BE2C (cell line): Measurements from ENCODE around the gene LCN2.

Experiments
- DNase-seq: peaks from one replicate; pipeline ENCODE4 v3.0.0-alpha.2; 2020
- H3K27me3 ChIP-seq: fragments of 250-450 bp; sonication (Bioruptor Pico); 2 replicates; pipeline ENCODE4 v1.5.1; 2020; ENCODE audit warnings: mild to moderate bottlenecking
- H3K36me3 ChIP-seq: fragments of 250-450 bp; sonication (Bioruptor Pico); 2 replicates; pipeline ENCODE4 v1.5.1; 2020; ENCODE audit warnings: mild to moderate bottlenecking
- H3K4me1 ChIP-seq: fragments of 250-450 bp; sonication (Bioruptor Pico); 2 replicates; pipeline ENCODE4 v1.5.1; 2020
- H3K4me3 ChIP-seq: 2 replicates; pipeline ENCODE4 v1.5.1; 2011; ENCODE audit warnings: low read depth, low read length
- H3K9me3 ChIP-seq: fragments of 250-450 bp; sonication (Bioruptor Pico); 2 replicates; pipeline ENCODE4 v1.5.1; 2020
- TF ChIP-seq, protein P1 (sequence below): IDR thresholded peaks from 2 replicates; pipeline ENCODE4 v1.5.1; 2012; ENCODE audit warnings: mild to moderate bottlenecking, low read depth, low read length

The LCN2 gene

DNA sequence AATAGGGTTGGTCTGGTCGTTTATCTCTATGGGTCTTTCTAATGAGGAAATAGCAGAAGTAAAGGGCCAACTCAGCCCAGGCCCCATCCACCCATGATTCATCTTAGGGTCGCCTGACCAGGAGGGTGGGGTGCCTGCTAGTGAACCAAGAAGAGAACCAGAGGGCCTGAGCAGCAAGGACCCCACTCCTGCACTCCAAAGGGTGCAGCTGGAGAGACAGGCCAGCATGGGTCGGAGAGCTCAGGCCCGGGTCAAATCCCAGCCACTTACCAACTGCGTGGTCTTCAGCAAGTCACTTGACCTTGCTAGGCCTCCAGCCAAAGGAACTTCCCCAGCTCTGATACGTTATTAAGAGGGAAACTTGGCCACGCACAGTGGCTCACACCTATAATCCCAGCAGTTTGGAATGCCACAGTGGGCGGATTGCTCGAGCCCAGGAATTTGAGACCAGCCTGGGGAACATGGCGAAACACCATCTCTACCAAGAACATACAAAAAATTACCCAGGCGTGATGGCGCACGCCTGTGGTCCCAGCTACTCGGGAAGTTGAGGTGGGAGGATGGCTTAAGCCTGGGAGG, 15.1 kb downstream of the LCN2 start:
- no peak overlapping the region for H3K4me3 ChIP-seq
- TF ChIP-seq, protein P1, sequence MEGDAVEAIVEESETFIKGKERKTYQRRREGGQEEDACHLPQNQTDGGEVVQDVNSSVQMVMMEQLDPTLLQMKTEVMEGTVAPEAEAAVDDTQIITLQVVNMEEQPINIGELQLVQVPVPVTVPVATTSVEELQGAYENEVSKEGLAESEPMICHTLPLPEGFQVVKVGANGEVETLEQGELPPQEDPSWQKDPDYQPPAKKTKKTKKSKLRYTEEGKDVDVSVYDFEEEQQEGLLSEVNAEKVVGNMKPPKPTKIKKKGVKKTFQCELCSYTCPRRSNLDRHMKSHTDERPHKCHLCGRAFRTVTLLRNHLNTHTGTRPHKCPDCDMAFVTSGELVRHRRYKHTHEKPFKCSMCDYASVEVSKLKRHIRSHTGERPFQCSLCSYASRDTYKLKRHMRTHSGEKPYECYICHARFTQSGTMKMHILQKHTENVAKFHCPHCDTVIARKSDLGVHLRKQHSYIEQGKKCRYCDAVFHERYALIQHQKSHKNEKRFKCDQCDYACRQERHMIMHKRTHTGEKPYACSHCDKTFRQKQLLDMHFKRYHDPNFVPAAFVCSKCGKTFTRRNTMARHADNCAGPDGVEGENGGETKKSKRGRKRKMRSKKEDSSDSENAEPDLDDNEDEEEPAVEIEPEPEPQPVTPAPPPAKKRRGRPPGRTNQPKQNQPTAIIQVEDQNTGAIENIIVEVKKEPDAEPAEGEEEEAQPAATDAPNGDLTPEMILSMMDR = no peak
- DNase-seq = no peak
- peaks cover 62% of the 10 kb centered on the region for H3K36me3 ChIP-seq
- peaks cover 4% of the 10 kb centered on the region for H3K4me1 ChIP-seq
- H3K9me3 ChIP-seq = no peaks in the 10 kb centered on the region
- no peaks in the 10 kb centered on the region for H3K27me3 ChIP-seq

- TF ChIP-seq, protein P1 = no peak
These were observed 16.9 kb downstream of the LCN2 start for GRCh38 chr9:128166169-128166568.

DNA sequence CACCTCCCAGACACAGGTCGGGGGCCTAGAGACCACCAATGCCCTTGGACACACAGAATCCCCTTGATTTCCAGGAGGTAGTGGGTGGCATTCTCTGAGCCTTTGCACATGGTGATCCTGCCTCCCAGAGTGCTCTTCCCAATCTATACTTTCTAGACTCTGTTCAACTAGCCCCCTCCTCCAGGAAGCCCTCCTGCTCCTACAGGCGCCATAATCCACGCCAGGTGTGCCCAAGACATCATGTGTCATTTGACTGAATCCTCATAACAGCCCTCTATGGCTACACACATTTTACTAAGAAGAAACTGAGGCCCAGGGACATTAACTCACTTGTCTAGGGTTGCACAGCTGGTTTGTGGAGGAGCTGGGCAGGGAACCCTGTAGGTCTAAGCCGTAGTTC, 18.0 kb downstream of the LCN2 start:
- no peaks in the 10 kb centered on the region for H3K27me3 ChIP-seq
- no peak overlapping the region for H3K4me3 ChIP-seq
- H3K9me3 ChIP-seq = no peaks in the 10 kb centered on the region
- TF ChIP-seq, protein P1 = no peak
- no peak for DNase-seq
- no peaks in the 10 kb centered on the region for H3K4me1 ChIP-seq
- H3K36me3 ChIP-seq = peaks cover 63% of the 10 kb centered on the region

More at GRCh38 chr9:128166169-128166568, 16.9 kb downstream of the LCN2 start:
- H3K9me3 ChIP-seq = no peaks in the 10 kb centered on the region
- H3K4me3 ChIP-seq = no peak overlapping the region
- no peaks in the 10 kb centered on the region for H3K27me3 ChIP-seq
- no peak for DNase-seq
- peaks cover 67% of the 10 kb centered on the region for H3K36me3 ChIP-seq
- no peaks in the 10 kb centered on the region for H3K4me1 ChIP-seq

DNA sequence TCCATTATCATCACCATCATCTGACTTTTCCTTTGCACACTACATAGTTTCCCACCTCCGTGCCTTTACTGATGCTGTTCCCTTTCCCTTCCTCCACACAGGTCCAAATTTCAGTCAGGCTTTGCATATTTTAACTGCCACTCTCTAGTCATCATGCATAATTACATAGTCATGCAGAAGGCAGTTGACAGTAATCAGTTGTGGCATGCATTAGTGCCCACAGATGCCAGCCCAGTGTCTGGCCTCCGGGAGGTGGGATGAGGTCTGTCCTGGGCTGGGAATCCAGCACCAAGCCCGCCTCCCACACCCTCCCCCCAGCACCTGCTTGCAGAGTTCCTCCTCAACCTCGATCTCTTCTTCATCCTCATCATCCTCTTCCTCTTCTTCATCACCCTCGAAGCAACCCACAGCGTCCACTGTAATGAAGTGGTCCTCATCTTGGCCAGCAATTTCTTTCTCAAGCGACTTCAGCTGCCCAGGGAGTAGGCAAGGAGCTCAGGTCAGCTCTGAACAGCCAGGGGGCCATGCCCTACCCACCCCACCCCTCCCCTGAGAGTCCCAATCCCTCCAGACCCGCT, 19.6 kb downstream of the LCN2 start:
- Histone ChIP-seq H3K9me3 (no peaks in the 10 kb centered on the region), H3K4me3 (no peak overlapping the region), H3K36me3 (peaks cover 51% of the 10 kb centered on the region), H3K27me3 (no peaks in the 10 kb centered on the region), H3K4me1 (no peaks in the 10 kb centered on the region)
- no peak for DNase-seq
- TF ChIP-seq, protein P1 = no peak

GRCh38 chr9:128169492-128169891, 20.2 kb downstream of the LCN2 start:
- H3K4me1 ChIP-seq = no peaks in the 10 kb centered on the region
- H3K9me3 ChIP-seq = no peaks in the 10 kb centered on the region
- no peak for DNase-seq
- no peak overlapping the region for H3K4me3 ChIP-seq
- H3K27me3 ChIP-seq = no peaks in the 10 kb centered on the region
- TF ChIP-seq, protein P1 = no peak
- H3K36me3 ChIP-seq = peaks cover 49% of the 10 kb centered on the region

DNA sequence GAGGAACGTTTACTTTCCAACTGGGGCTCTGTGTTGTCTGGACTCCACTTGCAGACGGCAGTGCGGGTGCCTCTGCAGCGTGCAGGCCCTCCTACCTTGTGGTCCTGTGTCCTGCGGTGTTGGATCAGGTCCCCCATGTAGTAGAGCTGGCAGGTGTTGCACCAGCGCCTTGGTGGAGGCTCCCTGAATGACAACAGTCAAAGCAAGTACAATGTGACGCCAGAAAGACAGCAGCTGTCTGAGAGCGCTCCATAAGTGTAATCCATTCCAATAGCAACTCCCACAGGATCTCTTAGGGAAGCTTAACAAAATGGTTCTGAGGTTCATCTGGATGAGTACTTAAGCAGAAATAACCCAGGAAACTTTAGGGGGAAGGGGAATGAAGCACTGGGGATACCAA, 20.7 kb downstream of the LCN2 start:
- H3K36me3 ChIP-seq = peaks cover 47% of the 10 kb centered on the region

More for the DNA sequence above, 20.7 kb downstream of the LCN2 start:
- H3K4me3 ChIP-seq = no peak overlapping the region
- no peaks in the 10 kb centered on the region for H3K4me1 ChIP-seq
- DNase-seq = no peak
- H3K9me3 ChIP-seq = no peaks in the 10 kb centered on the region
- H3K27me3 ChIP-seq = no peaks in the 10 kb centered on the region
- TF ChIP-seq, protein P1 = no peak
